ENCODE results near the gene PARD6G. TPM values are rescaled to one million over a fixed set of nuclear protein-coding genes. Genes with fewer than 3 reads are reported as not detected.

The PARD6G gene
- total and polyA plus RNA-seq, 8 donors: 0.42 to 2.2 (median 1.2) TPM

- peak overlapping the region; percentile 60 to 83 (median 68) for H3K4me3 ChIP-seq
- H3K9me3 ChIP-seq: no peaks in the 10 kb centered on the region
- no peaks in the 10 kb centered on the region for H3K27me3 ChIP-seq
- no peaks in the 10 kb centered on the region for H3K4me1 ChIP-seq
- ATAC-seq (peak; percentile 23 to 41 (median 30)), DNase-seq (peak in 5 of 6 donors; percentile 10 to 85 (median 46)), FAIRE-seq (no peak)
- TF ChIP-seq CTCF (IDR thresholded peaks at IDR 0.05): no peak
- no peaks in the 10 kb centered on the region for H3K36me3 ChIP-seq
- 0 to 1% methylated on average over 57 to 106 of the region's 106 CpGs for WGBS, 2 donors
- intact Hi-C loops (cut with DNase I): no loop called here
- H3K27ac ChIP-seq: no peak overlapping the region
These were observed 595 bp downstream of the PARD6G start for GRCh38 chr18:80246445-80247392.

- intact Hi-C loops (cut with DNase I): no loop called here
- DNase-seq: peak in 1 of 6 donors; percentile 12
- Histone ChIP-seq H3K9me3 (no peaks in the 10 kb centered on the region), H3K27me3 (no peaks in the 10 kb centered on the region), H3K36me3 (no peaks in the 10 kb centered on the region), H3K4me3 (peak overlapping the region in 3 of 4 donors; percentile 66 to 83 (median 69)), H3K4me1 (no peaks in the 10 kb centered on the region), H3K27ac (no peak overlapping the region)
- ATAC-seq: peak in 1 of 4 donors; percentile 9
- WGBS, 2 donors: 31 to 35% methylated on average over 30 to 31 of the region's 31 CpGs
- TF ChIP-seq CTCF (IDR thresholded peaks at IDR 0.05): no peak
- FAIRE-seq: no peak
These were observed 1.4 kb downstream of the PARD6G start for GRCh38 chr18:80245781-80246444.

- FAIRE-seq: no peak
- no peak overlapping the region for H3K27ac ChIP-seq
- no peak for ATAC-seq
- WGBS, 2 donors: 77 to 79% methylated on average over 10 of the region's 10 CpGs
- DNase-seq: peak in 1 of 6 donors; percentile 7
- no peak for TF ChIP-seq CTCF (IDR thresholded peaks at IDR 0.05)
- H3K36me3 ChIP-seq: no peaks in the 10 kb centered on the region
- H3K9me3 ChIP-seq: no peaks in the 10 kb centered on the region
- no peaks in the 10 kb centered on the region for H3K4me1 ChIP-seq
- no peak overlapping the region for H3K4me3 ChIP-seq
- intact Hi-C loops (cut with DNase I): no loop called here
- no peaks in the 10 kb centered on the region for H3K27me3 ChIP-seq
These were observed 2.2 kb downstream of the PARD6G start for GRCh38 chr18:80244956-80245730.

- TF ChIP-seq CTCF (IDR thresholded peaks at IDR 0.05): no peak
- Histone ChIP-seq H3K36me3 (no peaks in the 10 kb centered on the region), H3K9me3 (no peaks in the 10 kb centered on the region), H3K4me1 (no peaks in the 10 kb centered on the region), H3K27ac (no peak overlapping the region), H3K4me3 (no peak overlapping the region), H3K27me3 (no peaks in the 10 kb centered on the region)
- ATAC-seq (no peak), DNase-seq (no peak), FAIRE-seq (no peak)
- intact Hi-C loops (cut with DNase I): no loop called here
- 83 to 84% methylated on average over 6 of the region's 6 CpGs for whole genome bisulfite sequencing, 2 donors
These were observed 3.1 kb downstream of the PARD6G start for GRCh38 chr18:80244167-80244566.

Measured in pancreas (tissue), 10 donors.